Natural killer cell (primary cell): Measurements from ENCODE around the gene SRD5A3. TPM values are rescaled to one million over a fixed set of nuclear protein-coding genes. Genes with fewer than 3 reads are reported as not detected.

Experiments
- ATAC-seq, 3 donors: fragments of 150-1000 bp in 2 of 3; fragments of 200-7000 bp in 1 of 3; cut with Tn5 transposase; 1 replicate in 1 of 3; 2 replicates in 2 of 3; pipeline ENCODE4 v1.10.0; 2021; ENCODE audit warnings: mild to moderate bottlenecking in 2 of 3, moderate library complexity in 2 of 3
- DNase-seq, 2 donors: peaks; one replicate each; pipeline versions ENCODE4 v3.0.0 to v3.0.0-alpha.2; 2013 to 2021; ENCODE audit warnings: mixed read lengths in 1 of 2
- H3K27ac ChIP-seq: one replicate; pipeline ENCODE4 v1.5.1; 2013; ENCODE audit warnings: mild to moderate bottlenecking, low read length
- H3K27me3 ChIP-seq: one replicate; pipeline ENCODE4 v1.6.1; 2013; ENCODE audit warnings: low read length; ENCODE audit not compliant: control insufficient read depth, insufficient read depth
- H3K36me3 ChIP-seq: one replicate; pipeline ENCODE4 v1.6.1; 2013; ENCODE audit warnings: low read length; ENCODE audit not compliant: control insufficient read depth, insufficient read depth
- H3K4me1 ChIP-seq: one replicate; pipeline ENCODE4 v1.6.1; 2013; ENCODE audit warnings: low read length; ENCODE audit not compliant: control insufficient read depth, insufficient read depth
- H3K4me3 ChIP-seq: one replicate; pipeline ENCODE4 v1.5.1; 2013; ENCODE audit warnings: low read length
- H3K9me3 ChIP-seq: one replicate; pipeline ENCODE4 v1.6.1; 2013; ENCODE audit warnings: low read length; ENCODE audit not compliant: control insufficient read depth, insufficient read depth
- H3K27ac Mint-ChIP-seq, 2 donors: one replicate each; pipeline ENCODE4 v1.8.0; 2022; ENCODE audit warnings: mild to moderate bottlenecking in 2 of 2, mixed read lengths in 2 of 2, moderate library complexity in 1 of 2
- H3K27me3 Mint-ChIP-seq, 2 donors: one replicate each; pipeline ENCODE4 v1.8.0; 2022; ENCODE audit warnings: low read depth in 2 of 2, mixed read lengths in 2 of 2
- H3K36me3 Mint-ChIP-seq: one replicate; pipeline ENCODE4 v1.8.0; 2022; ENCODE audit warnings: mixed read lengths
- H3K4me1 Mint-ChIP-seq, 2 donors: one replicate each; pipeline ENCODE4 v1.8.0; 2022; ENCODE audit warnings: mixed read lengths in 2 of 2
- H3K4me3 Mint-ChIP-seq: one replicate; pipeline ENCODE4 v1.8.0; 2022; ENCODE audit warnings: mild to moderate bottlenecking, moderate library complexity, mixed read lengths
- H3K9me3 Mint-ChIP-seq, 2 donors: one replicate each; pipeline ENCODE4 v1.8.0; 2022; ENCODE audit warnings: mixed read lengths in 2 of 2
- WGBS: methylation state at CpG from one replicate; pipeline ENCODE4 v1.1.7; 2013; ENCODE audit warnings: missing lambda C conversion rate; ENCODE audit not compliant: insufficient coverage; 5-methylcytosine and 5-hydroxymethylcytosine counted together
- intact Hi-C: fragments of 100-400 bp; cut with micrococcal nuclease; formaldehyde crosslinking; loops from one replicate; pipeline ENCODE4 v1.14.2; 2022
- total RNA-seq, 4 donors: library from RNA; stranded (reverse); fragments of 120-200 nt in 1 of 4; gene quantifications; one replicate each; pipeline versions ENCODE4 v1.2.3 to v1.2.4, GENCODE V29; 2013 to 2022
- TF ChIP-seq, protein P1 (sequence below): fragments of 200-600 bp; IDR thresholded peaks from one replicate; pipeline ENCODE4 v1.8.0; 2022; ENCODE audit warnings: antibody characterized with exemption

The SRD5A3 gene
- total RNA-seq, 3 donors from 2014 or later (not counting 1 experiment from before 2014, with no cell fraction given) = 3.5 to 5.6 (median 4.5) TPM

DNA sequence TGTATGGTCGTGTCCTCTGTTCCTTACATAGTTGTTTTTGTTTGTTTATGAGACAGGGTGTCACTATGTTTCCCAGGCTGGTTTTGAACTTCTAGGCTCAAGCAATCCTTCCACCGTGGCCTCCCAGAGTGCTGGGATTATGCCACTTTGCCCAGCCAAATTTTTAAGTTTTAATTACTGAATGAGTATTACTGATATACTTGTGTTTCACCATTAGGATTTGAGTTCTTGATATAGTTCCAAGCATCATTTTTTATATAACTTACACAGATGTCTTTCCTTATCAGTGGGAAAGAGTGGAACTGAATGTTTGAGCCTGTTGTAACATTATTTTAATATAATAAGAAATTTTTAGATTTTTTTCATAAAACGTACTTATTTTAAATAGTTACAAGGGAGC is 70.1 kb downstream of the SRD5A3 start:
- Histone ChIP-seq H3K36me3 (peaks cover 47% of the 10 kb centered on the region), H3K9me3 (no peaks in the 10 kb centered on the region), H3K4me3 (no peak overlapping the region), H3K4me1 (no peaks in the 10 kb centered on the region), H3K27me3 (no peaks in the 10 kb centered on the region), H3K27ac (no peak overlapping the region)
- ATAC-seq (no peak), DNase-seq (no peak)
- Mint-ChIP-seq H3K4me3 (no peak overlapping the region), H3K27me3 (no peaks in the 10 kb centered on the region), H3K4me1 (peaks cover 0 to 7% of the 10 kb centered on the region in 2 donors), H3K36me3 (peaks cover 10% of the 10 kb centered on the region), H3K9me3 (no peaks in the 10 kb centered on the region), H3K27ac (no peak overlapping the region)
- TF ChIP-seq, protein P1, sequence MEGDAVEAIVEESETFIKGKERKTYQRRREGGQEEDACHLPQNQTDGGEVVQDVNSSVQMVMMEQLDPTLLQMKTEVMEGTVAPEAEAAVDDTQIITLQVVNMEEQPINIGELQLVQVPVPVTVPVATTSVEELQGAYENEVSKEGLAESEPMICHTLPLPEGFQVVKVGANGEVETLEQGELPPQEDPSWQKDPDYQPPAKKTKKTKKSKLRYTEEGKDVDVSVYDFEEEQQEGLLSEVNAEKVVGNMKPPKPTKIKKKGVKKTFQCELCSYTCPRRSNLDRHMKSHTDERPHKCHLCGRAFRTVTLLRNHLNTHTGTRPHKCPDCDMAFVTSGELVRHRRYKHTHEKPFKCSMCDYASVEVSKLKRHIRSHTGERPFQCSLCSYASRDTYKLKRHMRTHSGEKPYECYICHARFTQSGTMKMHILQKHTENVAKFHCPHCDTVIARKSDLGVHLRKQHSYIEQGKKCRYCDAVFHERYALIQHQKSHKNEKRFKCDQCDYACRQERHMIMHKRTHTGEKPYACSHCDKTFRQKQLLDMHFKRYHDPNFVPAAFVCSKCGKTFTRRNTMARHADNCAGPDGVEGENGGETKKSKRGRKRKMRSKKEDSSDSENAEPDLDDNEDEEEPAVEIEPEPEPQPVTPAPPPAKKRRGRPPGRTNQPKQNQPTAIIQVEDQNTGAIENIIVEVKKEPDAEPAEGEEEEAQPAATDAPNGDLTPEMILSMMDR = no peak
- 96% methylated on average over 2 of the region's 3 CpGs for WGBS
- intact Hi-C loops = no loop called here

Other genes starting within 250 kb of the SRD5A3 start
- gene KDR, start 220.6 kb upstream of the SRD5A3 start, total RNA-seq = under 1 TPM in 2 of 3 donors, not detected in 1; 0.07 to 0.08 TPM
- gene TMEM165, start 49.7 kb downstream of the SRD5A3 start, total RNA-seq = 100 to 1,000 TPM in 2 of 3 donors, 10 to 100 TPM in 1; 86.9 to 113 (median 102) TPM
- gene CLOCK, start 200.7 kb downstream of the SRD5A3 start, total RNA-seq = 10 to 100 TPM; 11.4 to 15.8 (median 13.4) TPM
- gene PDCL2, start 246.0 kb downstream of the SRD5A3 start, total RNA-seq = not detected